SIG-M5 (cell line): ENCODE data around the gene CRIP3.
"Not testable (repeated sequence)": the region's sequence is repeated elsewhere in the genome, so short reads cannot be mapped to it uniquely, and the experiment has no call there.

Experiments
- DNase-seq: peaks from one replicate; lab custom pipeline; 2025; lab: John Stamatoyannopoulos, UW

CRIP3 gene

DNA sequence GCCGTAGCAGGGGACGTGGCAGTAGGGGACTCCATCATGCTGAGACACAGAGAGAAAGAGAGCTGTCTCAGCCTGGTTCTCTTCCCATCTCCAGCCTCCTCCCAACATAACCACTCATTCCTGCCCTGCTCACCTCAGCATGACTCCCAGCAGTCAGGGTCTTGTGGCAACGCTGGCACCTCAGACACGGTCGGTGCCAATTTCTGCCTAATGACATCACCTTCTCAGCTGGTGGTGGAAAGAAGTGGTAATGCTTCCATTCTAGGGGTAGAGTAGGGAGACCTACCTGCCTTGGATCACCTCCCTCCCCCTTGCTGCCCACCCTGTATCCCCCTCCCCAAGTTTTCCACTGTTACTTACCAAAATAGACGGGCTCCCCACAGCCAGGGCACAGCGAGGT is 2.5 kb downstream of the CRIP3 start:
- no peak for DNase-seq

DNA sequence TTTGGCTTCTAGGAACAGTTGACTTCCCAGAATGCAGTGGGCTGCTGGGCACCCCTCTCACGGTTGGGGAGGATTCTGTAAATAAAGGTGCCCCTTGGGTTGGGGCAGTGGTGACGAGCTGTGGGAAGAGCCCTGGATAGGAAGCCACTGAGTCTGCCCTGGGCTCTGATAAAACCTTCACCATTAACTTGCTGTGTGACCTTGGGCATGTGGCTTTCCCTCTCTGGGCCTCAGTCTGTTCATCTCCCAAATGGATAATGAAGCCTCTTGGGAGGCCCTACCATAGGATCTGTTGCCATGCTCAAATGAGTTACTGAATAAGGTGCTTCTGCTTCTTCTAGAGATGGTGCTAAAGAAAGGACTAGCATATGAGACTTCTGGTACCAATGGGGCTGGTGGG is 3.7 kb downstream of the CRIP3 start:
- DNase-seq: no peak

DNA sequence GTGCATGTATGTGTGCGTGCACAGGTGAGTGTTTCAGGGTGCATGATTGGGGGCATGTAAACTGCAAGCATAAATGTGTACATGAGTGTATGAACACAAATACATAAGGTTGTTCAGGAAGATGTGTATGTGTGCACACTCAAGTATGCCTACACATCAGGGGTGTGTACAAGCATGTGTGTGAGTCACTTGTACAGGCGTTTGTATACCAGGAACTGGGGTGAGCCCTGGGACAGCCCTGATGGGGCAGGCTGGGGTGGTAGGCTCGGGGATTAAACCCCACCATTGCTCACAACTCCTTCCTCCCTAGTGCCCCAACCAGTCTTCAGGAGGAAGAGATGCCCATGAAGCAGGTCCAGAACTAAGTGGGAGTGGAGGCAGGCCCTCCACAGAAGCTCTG is 4.3 kb downstream of the CRIP3 start:
- DNase-seq: no peak

DNA sequence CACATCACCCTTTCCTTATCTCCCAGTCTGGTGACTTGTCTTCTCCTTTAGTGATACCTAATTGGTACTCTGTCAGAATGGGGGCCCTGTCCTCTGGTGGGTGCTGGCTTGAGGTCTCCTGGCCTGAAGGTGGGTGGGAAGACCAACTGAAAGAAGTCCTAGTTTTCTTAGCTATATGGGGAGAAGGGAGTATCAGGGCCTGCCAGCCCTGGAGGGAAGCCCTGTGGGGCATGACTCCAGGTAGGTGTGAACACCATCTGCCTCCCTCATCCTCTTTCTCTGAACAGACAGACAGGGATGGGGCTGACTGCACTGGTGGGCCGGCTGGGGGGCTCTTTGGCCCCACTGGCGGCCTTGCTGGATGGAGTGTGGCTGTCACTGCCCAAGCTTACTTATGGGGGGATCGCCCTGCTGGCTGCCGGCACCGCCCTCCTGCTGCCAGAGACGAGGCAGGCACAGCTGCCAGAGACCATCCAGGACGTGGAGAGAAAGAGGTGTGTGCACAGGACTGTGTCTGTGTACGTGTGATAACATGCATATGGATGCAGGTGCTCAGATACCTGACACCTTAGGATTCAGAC is 4.8 kb downstream of the CRIP3 start:
- no peak for DNase-seq

DNA sequence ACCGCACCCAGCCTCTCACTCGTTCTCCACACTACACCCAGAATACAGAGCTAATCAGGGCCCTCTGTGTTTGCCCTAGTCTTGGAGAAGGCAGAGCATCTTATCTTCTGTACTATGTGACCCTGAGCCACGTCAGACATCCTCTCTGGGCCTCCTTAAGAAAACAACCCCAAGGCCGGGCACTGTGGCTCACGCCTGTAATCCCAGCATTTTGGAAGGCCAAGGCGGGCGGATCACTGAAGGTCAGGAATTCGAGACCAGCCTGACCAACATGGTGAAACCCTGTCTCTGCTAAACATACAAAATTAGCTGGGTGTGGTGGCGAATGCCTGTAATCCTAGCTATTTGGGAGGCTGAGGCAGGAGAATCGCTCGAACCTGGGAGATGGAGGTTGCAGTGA is 5.6 kb downstream of the CRIP3 start:
- not testable (repeated sequence) for DNase-seq

DNA sequence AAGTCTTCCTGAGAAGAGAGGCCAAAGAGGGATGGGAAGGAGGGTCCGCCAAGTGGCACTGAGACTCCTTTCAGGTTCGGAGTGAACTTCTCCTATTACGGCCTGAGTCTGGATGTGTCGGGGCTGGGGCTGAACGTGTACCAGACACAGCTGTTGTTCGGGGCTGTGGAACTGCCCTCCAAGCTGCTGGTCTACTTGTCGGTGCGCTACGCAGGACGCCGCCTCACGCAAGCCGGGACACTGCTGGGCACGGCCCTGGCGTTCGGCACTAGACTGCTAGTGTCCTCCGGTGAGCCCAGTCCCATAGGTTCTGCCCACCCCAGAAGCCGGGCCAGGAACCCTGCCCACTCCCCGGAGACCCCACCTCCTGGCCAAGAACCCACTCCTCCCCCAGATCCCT is 6.5 kb downstream of the CRIP3 start:
- DNase-seq: no peak

DNA sequence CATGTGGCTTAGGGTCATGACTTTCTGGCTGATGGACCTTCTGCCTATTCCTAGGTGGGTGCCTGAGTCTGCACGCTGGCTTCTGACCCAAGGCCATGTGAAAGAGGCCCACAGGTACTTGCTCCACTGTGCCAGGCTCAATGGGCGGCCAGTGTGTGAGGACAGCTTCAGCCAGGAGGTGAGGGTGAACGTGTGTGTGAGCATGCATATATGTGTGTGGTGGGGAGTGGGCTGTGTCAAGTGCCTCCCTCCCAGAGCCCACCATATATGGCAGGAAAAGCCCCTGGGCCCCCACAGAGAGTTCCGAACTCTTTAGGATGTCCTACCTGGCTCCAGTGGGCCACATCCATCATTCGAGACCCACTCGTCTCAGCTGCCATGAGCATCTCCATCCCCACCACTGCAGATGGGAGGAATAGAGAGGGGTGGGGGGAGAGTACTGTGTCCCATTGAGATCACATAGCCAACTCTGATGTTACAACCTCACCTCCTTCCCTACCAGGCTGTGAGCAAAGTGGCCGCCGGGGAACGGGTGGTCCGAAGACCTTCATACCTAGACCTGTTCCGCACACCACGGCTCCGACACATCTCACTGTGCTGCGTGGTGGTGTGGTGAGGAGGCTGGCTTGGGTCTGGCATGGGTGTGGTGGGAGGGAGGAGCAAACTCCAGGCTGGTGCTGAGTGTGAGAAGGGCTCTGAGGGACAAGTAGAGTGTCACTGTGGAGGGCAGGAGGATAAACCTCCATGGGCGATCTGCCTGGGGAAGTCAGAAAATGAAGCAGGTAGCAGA is 7.3 kb downstream of the CRIP3 start:
- no peak for DNase-seq

DNA sequence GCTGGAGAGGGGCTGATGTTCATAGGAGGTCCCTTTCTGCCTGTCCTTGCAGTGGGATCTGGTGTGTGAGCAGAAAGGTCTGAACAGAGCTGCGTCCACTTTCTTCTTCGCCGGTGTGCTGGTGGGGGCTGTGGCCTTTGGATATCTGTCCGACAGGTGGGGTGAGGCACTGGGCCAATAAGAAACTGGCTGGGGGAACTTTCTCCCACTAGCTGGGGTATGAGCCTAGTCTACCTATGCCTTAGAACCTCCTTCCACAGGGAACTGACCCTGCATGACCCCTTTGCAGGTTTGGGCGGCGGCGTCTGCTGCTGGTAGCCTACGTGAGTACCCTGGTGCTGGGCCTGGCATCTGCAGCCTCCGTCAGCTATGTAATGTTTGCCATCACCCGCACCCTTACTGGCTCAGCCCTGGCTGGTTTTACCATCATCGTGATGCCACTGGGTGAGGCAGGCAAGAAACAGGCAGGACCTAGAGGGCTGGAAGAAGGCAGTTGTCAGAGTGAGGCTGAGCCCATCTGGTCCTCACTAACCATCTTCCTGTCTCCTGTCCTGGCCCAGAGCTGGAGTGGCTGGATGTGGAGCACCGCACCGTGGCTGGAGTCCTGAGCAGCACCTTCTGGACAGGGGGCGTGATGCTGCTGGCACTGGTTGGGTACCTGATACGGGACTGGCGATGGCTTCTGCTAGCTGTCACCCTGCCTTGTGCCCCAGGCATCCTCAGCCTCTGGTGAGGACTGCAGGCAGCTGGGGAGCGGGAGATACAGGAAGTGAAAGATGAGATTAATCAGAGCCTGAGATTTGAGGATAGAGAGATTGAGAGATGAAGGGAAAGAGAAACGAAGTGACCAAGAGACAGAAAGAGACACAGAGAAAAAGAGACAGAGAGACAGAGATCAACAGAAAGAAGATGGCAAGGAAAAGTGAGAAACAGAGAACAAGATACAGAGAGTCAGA is 9.0 kb downstream of the CRIP3 start:
- DNase-seq: no peak

DNA sequence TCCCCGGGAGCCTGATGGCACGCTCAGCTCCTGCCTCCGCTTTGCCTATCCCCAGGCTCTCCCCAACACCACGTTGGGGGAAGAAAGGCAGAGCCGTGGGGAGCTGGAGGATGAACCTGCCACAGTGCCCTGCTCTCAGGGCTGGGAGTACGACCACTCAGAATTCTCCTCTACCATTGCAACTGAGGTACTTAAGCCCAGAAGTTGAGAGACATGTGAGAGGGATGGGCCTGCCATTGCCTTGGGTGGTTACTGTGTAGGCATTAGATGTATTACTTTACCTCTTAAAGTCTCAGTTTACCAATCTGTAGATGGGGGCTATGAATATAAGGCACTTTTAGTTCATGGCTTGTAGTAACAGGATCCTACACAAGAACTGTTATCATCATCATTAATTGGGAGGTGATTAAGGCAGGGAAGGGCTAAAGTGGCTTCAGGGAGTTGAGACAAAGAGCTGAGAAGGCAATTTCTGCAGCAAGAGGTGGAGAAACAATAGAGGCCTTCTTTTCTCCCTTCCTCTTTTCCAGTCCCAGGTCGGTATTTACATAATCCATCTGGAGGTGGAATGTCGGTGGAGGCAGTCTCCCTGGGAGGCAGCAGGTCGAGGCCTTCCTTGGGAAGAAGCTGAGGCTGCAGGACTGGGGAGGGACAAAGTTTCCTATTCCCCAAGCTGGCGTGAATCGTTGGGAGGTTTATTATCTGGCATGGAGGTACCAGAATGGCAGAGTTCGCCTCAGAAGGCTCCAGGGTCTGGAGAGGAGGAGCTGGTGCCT is 9.9 kb downstream of the CRIP3 start:
- DNase-seq: no peak

DNA sequence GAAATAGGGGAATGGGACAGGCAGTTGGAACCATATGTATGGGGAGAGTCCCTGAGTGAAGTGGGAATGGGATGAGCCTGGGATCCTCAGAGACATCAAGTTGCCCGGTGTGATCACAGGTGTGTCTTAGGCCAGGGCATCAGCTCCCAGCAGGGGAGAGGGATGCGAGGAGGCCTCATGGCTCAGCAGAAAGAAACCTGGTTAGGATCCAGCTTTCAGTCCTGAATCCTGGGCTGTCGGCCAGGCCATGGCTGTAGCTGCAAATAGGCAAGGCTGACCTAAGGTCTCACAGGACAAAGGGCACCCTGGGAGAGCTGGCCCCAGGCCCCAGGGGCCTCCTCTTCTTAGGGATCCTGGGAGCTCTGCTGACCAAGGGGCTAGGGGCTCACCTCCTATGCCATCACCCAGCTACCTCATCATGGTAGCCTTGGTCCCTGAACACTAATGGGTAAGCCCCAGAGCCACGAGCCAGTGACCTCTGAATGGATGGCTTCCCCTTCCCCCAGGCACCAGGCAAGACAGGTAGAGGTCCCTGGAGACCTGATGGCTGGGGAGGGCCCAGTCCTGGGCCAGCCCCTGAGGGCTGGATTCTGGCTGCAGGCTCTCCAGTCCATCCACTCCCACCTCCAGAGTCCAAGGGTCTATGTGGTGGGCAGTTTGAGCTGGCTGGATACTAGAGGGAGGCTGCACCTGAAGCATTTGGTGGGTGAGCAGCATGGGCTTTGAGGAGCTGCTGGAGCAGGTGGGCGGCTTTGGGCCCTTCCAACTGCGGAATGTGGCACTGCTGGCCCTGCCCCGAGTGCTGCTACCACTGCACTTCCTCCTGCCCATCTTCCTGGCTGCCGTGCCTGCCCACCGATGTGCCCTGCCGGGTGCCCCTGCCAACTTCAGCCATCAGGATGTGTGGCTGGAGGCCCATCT is 10.7 kb downstream of the CRIP3 start, which contains the start of gene SLC22A7:
TSS of gene SLC22A7 (plus strand) at position 617 of the 921 bp plus-strand sequence. CDS start at position 716, 99 bp downstream.
- DNase-seq: no peak

DNA sequence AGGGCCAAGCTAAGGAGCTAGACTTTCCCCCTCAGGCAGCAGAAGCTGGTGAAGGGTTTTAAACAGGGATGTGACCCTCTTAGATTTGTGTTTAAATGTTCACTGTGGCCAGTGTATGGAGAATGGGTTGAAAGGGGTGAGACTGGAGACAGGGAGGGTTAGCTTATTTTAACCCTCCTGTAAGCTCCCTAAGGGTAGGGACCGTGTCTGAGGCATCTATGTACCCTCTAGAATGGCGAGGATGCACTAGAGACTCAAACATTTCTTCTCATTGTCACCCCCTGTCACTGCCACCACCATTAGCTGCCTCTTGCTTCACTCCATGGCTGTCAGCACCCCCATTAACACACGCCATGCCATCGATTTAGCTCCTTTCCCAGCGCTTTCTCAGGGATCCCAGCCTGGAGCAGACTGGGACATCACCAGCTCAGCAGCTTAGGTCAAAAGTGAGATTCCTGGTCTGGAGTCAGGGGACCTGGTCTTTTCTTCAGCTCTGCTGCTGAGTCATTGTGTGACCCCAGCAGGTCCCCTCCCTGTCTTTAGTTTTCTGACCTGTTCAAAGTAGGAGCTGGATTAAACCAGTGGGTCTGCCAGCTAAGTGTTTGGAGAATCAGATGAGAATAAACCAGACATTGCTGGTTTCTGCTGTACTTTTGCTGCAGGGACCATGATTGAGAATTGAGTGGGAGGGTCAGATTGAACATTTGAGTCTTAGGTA is 11.7 kb downstream of the CRIP3 start:
- no peak for DNase-seq

DNA sequence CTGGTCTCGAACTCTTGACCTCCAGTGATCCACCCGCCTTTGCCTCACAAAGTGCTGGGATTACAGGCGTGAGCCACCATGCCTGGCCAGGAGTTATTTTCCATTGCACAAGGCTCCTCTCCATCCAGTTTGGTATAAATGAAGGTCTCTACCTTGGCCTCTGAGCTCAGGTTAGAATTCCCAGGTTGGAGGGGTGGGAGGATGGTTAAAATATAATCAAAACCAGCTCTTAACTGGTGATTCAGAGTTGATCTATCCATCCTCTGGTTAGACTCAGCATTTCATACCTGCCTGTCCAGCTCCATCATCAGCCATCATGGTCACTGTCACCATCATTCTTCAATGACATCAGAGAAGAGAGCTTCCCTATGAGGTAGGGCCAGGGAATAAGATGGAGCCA is 13.2 kb downstream of the CRIP3 start:
- no peak for DNase-seq

DNA sequence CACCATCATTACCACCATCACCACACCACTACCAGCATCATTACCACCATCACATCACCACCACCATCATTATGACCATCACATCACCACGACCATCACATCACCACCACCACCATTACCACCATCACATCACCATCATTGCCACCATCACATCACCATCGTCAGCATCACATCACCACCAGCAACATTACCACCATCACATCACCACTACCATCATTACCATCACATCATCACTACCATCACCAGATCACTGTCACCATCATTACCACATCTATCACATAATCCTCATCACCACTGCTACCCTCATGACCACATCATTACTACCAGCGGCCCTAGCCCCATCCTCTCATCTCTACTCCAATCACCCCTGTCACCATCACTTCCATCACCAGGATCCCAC is 14.1 kb downstream of the CRIP3 start:
- no peak for DNase-seq

DNA sequence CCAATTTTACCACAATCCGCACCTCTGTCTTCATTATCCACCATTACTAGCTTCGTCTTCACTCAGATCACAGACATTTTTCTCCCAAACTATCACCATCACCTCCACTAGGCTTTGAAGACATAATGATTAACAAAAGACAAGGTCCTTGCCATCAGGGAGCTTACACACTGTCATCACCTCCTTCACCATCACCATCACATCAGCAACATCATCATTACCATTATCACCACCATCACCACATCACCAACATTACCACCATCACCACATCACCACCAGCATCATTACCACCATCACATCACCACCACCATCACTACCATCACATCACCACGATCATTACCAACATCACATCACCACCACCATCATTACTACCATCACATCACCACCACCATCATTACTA is 14.9 kb downstream of the CRIP3 start:
- DNase-seq: no peak

DNA sequence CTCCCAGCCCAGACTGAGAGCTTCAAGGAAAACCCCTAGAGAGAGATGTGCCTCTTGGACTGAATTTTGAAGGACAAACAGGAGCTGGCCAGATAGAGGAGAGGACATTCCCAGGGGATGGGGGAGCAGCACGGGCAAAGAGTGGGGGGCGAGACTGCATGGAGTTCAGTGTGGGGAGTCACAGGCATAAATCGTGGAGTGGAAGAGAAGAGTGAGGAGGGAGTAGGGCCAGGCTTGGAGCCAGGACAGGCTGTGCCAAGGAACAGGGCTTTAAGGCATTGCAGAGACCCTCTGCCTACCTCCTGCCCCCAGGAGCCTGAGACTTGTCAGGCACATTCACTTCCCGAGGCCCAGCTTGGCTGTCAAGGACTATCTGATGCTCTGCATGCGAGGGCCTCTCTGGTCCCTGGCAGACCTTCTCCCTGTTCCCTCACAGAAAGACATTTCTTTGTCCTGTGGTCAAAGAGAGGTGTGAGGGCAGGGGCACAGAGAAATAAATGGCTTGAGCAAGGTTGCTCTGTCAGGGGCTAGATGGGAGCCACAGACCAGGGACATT is 15.8 kb downstream of the CRIP3 start:
- no peak for DNase-seq

DNA sequence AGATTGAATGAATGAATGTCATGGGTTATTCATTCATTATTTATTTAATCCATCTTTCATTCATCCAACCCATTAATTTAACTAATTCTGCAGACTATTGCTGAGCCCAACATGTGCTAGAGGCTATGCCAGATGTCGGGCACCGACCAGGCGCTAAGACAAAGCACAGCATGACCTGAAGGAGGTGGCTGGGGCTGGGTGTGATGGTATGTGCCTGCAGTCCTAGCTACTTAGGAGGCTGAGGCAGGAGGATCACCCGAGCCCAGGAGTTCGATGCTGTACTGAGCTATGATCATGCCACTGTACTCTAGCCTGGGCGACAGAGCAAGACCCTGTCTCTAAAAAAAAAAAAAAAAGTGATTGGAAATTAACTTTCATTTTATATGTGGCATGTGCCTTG is 16.3 kb downstream of the CRIP3 start:
- DNase-seq: no peak

DNA sequence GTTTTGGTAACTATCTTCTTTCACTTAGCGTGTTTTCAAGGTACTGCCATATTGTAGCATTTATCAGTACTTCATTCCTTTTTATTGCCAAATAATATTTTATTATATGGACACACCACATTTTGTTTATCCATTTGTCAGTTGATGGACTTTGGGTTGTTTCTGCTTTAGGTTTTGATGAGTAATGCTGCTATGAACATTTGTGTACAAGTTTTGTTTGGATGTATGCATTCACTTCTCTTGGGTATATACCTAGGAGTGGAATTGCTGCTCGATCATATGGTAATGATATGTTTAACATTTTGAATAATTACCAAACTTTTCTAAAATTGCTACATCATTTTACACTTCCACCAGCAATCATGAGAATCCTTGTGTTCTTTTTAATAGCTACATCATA is 16.9 kb downstream of the CRIP3 start:
- no peak for DNase-seq

DNA sequence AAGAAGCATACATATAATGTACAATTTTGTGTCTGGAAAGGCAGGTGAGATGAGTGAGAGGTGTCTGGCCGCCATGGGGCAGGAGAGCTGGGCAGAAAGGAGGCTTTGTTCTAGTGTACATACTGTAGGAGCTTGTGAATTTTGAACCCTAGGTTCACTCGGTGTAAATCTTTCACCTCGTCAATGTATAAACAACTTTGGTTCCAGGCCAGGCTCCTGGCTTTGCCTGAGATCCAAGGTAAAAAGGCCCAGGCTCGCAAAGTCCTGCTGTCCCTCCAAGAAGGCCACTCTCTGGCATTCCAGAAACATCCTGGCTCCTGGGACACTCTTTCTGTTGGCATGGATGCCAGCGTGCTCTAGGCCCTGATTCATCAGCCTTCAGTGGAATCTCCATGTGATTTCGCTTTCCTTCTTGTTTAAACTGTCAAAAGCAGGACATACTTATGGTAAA is 17.7 kb downstream of the CRIP3 start:
- no peak for DNase-seq

DNA sequence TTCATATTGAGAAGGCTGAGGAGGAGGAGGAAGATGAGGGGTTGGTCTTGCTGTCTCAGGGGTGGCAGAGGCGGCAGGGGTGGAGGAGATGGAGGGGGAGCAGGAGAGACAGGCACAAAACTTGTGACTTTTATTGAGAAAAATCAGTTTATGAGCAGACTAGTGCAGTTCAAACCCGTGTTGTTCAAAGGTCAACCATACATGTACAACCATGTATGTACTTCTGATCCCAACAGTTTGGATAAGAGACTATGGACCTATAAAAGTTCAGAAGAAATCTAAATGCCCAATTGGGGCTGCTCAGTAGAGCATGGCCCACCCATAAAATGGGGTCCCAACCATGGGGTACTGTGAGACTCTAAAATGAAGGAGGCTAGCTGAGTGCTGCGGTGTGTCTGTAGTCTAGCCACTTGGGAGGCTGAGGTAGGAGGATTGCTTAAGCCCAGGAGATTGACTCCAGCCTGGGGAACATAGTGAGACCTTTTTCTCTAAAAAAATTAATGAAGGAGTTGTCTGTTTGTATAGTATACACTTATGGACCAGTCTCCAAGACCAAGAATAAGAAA is 18.2 kb downstream of the CRIP3 start:
- no peak for DNase-seq
